Uterus (tissue), 4 donors: ENCODE measurements around the gene STARD5. TPM values are rescaled to one million over a fixed set of nuclear protein-coding genes. Genes with fewer than 3 reads are reported as not detected.

Experiments
- DNase-seq, 2 donors: peaks; one replicate each; pipeline ENCODE4 v3.0.0-alpha.2; 2019 to 2020
- H3K27ac ChIP-seq, 2 donors: fragments of 200-600 bp; sonication (generic); 1 replicate in 1 of 2; 2 replicates in 1 of 2; pipeline ENCODE4 v1.5.1; 2016 to 2018
- H3K27me3 ChIP-seq, 2 donors: fragments of 200-600 bp; sonication (generic); one replicate each; pipeline ENCODE4 v1.5.1; 2018 to 2019; ENCODE audit warnings: control low read depth in 1 of 2
- H3K36me3 ChIP-seq, 2 donors: fragments of 200-600 bp; sonication (generic); one replicate each; pipeline ENCODE4 v1.5.1; 2019; ENCODE audit warnings: control low read depth in 1 of 2
- H3K4me1 ChIP-seq, 2 donors: fragments of 200-600 bp; sonication (generic); one replicate each; pipeline ENCODE4 v1.5.1; 2018 to 2019; ENCODE audit warnings: control low read depth in 1 of 2
- H3K4me3 ChIP-seq, 2 donors: fragments of 200-600 bp; sonication (generic); 1 replicate in 1 of 2; 2 replicates in 1 of 2; pipeline ENCODE4 v1.5.1; 2018 to 2019; ENCODE audit warnings: mild to moderate bottlenecking in 1 of 2
- H3K9me3 ChIP-seq, 2 donors: fragments of 200-600 bp; sonication (generic); one replicate each; pipeline ENCODE4 v1.5.1; 2019; ENCODE audit warnings: control low read depth in 1 of 2
- POLR2A ChIP-seq, 2 donors: fragments of 450-650 bp; IDR thresholded peaks; one replicate each; pipeline ENCODE4 v1.6.1; 2016; ENCODE audit warnings: antibody characterized with exemption in 2 of 2, mild to moderate bottlenecking in 1 of 2, moderate library complexity in 1 of 2
- intact Hi-C: fragments of 100-400 bp; cut with DNase I; formaldehyde crosslinking; loops from one replicate; pipeline ENCODE4 v1.15.1; 2023; ENCODE audit warnings: low total_unique reads
- total RNA-seq, 4 donors: library from RNA; depleted of rRNA in 3 of 4; stranded (reverse); fragments of >200 nt in 3 of 4; gene quantifications; one replicate each; pipeline versions ENCODE4 v1.1.0 to v1.2.4, GENCODE V29; 2014 to 2023
- TF ChIP-seq, protein P1 (sequence below), 4 experiments: fragments of 200-600 bp in 2 of 4; fragments of 450-650 bp in 2 of 4; sonication (generic) in 2 of 4; IDR thresholded peaks; one replicate each; pipeline ENCODE4 v1.5.1; 2016 to 2019; ENCODE audit warnings: antibody characterized with exemption in 4 of 4, mild to moderate bottlenecking in 2 of 4, moderate library complexity in 1 of 4
- donor health status: DM: yes; HTN: yes; CAD: no.

The STARD5 gene
- total RNA-seq, 4 donors from 2014 or later = 8.5 to 20.6 (median 19.7) TPM

- TF ChIP-seq POLR2A (IDR thresholded peaks at IDR 0.05) = no peak
- TF ChIP-seq, protein P1, sequence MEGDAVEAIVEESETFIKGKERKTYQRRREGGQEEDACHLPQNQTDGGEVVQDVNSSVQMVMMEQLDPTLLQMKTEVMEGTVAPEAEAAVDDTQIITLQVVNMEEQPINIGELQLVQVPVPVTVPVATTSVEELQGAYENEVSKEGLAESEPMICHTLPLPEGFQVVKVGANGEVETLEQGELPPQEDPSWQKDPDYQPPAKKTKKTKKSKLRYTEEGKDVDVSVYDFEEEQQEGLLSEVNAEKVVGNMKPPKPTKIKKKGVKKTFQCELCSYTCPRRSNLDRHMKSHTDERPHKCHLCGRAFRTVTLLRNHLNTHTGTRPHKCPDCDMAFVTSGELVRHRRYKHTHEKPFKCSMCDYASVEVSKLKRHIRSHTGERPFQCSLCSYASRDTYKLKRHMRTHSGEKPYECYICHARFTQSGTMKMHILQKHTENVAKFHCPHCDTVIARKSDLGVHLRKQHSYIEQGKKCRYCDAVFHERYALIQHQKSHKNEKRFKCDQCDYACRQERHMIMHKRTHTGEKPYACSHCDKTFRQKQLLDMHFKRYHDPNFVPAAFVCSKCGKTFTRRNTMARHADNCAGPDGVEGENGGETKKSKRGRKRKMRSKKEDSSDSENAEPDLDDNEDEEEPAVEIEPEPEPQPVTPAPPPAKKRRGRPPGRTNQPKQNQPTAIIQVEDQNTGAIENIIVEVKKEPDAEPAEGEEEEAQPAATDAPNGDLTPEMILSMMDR (IDR thresholded peaks at IDR 0.05) = no peak
- Histone ChIP-seq H3K4me1 (no peaks in the 10 kb centered on the region), H3K36me3 (no peaks in the 10 kb centered on the region), H3K27me3 (no peaks in the 10 kb centered on the region), H3K27ac (no peak overlapping the region), H3K9me3 (peaks cover 0 to 9% of the 10 kb centered on the region in 2 donors), H3K4me3 (no peak overlapping the region)
- no peak for DNase-seq
- intact Hi-C loops = no loop called here
Observed at GRCh38 chr15:81280696-81281455, 43.1 kb downstream of the STARD5 start.

DNA sequence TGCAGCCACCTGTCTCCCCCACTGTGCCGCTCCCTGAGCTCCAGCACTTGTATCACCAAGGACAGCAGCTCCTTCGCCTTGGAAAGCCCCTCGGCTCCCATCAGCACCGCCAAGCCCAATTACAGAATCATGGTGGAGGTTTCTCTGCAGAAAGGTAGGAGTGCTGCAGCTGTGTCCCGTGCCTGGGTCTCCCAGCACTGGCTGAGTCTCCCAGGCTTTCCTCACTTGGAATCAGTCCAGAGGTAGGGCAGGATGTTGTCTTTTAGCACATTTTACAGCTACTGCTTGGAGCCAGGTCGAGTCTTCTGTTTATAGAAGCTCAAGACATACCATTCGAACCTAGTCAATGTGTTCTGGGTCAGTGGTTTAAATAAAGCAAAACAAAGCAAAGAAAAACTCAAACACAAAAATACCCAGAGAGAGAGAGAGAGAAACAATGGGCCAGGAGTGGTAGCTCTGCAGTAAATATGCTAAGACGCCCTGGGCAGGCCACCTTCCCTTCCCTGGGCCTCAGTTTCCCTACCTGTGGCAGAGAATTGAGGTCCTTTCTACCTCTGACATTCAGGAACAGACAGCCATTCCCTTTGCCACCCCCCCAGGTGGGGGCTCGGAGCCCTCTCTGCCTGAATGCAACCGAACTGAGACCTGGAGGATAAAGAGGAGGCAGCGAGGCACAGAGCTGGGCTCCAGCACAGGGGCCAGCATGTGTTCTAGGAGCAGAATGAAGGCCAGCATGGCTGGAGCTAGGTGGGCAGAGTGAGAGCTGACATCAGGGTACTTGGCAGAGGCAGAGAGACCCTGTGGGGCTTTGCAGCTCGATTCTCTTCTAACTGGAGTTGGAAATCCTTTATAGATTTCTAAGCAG is 44.1 kb downstream of the STARD5 start:
- intact Hi-C loops = loop anchor here (5.0 kb wide), 1 partner anchor 122 kb away; no protein-coding TSS in a partner anchor
- TF ChIP-seq POLR2A (IDR thresholded peaks at IDR 0.05) = no peak
- TF ChIP-seq, protein P1 (IDR thresholded peaks at IDR 0.05) = no peak
- H3K4me3 ChIP-seq = no peak overlapping the region
- peak overlapping the region in 1 of 2 donors; percentile 6 for H3K27ac ChIP-seq
- no peaks in the 10 kb centered on the region for H3K36me3 ChIP-seq
- peaks cover 0 to under 1% of the 10 kb centered on the region in 2 donors for H3K4me1 ChIP-seq
- no peak for DNase-seq
- H3K9me3 ChIP-seq = peaks cover 0 to 9% of the 10 kb centered on the region in 2 donors
- H3K27me3 ChIP-seq = no peaks in the 10 kb centered on the region

DNA sequence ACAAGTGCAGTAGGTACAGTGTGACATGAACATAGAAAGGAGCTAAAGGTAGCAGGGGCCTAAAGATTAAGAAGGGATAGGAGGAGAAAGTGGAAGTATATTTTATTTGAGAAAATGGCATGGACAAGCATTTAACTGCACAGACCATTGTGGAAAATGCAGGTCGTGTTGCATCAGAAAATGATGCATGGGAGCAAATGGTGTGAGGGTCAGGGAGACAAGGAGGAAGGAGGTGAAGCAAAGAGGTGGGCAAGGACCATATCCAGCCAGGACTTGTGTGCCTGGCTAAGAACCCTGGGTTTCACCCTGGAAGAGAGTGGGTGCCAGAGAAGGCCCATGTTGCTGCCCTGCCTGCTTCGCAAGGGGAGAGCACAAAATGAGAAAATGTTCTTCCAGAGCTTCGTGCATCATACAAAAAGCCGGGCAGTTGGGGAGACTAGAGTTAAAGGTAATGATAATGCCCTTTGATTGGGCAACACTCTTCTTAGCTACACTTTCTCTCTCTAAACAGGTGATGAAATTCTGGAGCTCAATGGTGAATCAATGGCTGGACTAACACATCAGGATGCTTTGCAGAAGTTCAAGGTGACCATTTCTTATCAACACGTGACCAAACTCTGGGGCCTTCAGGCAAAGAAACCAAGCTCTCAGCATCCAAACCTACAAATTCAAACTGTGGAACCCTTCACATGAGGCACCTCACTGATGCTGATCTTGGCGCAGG is 45.5 kb downstream of the STARD5 start:
- Histone ChIP-seq H3K27me3 (no peaks in the 10 kb centered on the region), H3K27ac (no peak overlapping the region), H3K36me3 (no peaks in the 10 kb centered on the region), H3K9me3 (peaks cover 0 to 9% of the 10 kb centered on the region in 2 donors), H3K4me3 (no peak overlapping the region), H3K4me1 (peaks cover 0 to 4% of the 10 kb centered on the region in 2 donors)
- peak in 1 of 2 donors; percentile 7 for DNase-seq
- intact Hi-C loops = loop anchor here (5.0 kb wide), 1 partner anchor 124 kb away; no protein-coding TSS in a partner anchor
- TF ChIP-seq POLR2A (IDR thresholded peaks at IDR 0.05) = no peak
- TF ChIP-seq, protein P1 (IDR thresholded peaks at IDR 0.05) = no peak

GRCh38 chr15:81277851-81278250 is 46.1 kb downstream of the STARD5 start:
- no peaks in the 10 kb centered on the region for H3K36me3 ChIP-seq
- H3K4me1 ChIP-seq = peaks cover 0 to 4% of the 10 kb centered on the region in 2 donors
- H3K9me3 ChIP-seq = peaks cover 0 to 9% of the 10 kb centered on the region in 2 donors
- intact Hi-C loops = loop anchor here (5.0 kb wide), 1 partner anchor 124 kb away; no protein-coding TSS in a partner anchor
- TF ChIP-seq POLR2A (IDR thresholded peaks at IDR 0.05) = no peak
- TF ChIP-seq, protein P1 (IDR thresholded peaks at IDR 0.05) = no peak
- H3K27me3 ChIP-seq = no peaks in the 10 kb centered on the region
- no peak for DNase-seq
- H3K27ac ChIP-seq = no peak overlapping the region
- no peak overlapping the region for H3K4me3 ChIP-seq
